Right lobe of liver (tissue), 6 donors: Measurements from ENCODE around the gene UNC93A. TPM values are rescaled to one million over a fixed set of nuclear protein-coding genes. Genes with fewer than 3 reads are reported as not detected.
A peak's percentile ranks its signal among the peaks of the same experiment; 100 is the strongest.
"Not testable (repeated sequence)": the region's sequence is repeated elsewhere in the genome, so short reads cannot be mapped to it uniquely, and the experiment has no call there.

Experiments used
- ATAC-seq, 4 donors: fragments of 200-7000 bp; cut with Tn5 transposase; one replicate each; pipeline ENCODE4 v1.9.1; 2020; ENCODE audit warnings: mild to moderate bottlenecking in 4 of 4, moderate library complexity in 4 of 4
- DNase-seq, 3 donors: peaks; one replicate each; pipeline ENCODE4 v3.0.0-alpha.2; 2020
- H3K27ac ChIP-seq, 3 donors: fragments of 200-600 bp; one replicate each; pipeline ENCODE4 v1.8.0; 2022
- H3K27me3 ChIP-seq, 2 donors: fragments of 200-600 bp; one replicate each; pipeline ENCODE4 v1.8.0; 2022
- H3K36me3 ChIP-seq, 4 donors: fragments of 200-600 bp; sonication (generic) in 1 of 4; one replicate each; pipeline versions ENCODE4 v1.5.1 to v1.8.0; 2017 to 2022; ENCODE audit warnings: control low read depth in 1 of 4
- H3K4me1 ChIP-seq, 4 donors: fragments of 200-600 bp; sonication (generic) in 1 of 4; one replicate each; pipeline versions ENCODE4 v1.5.1 to v1.8.0; 2017 to 2022; ENCODE audit warnings: control low read depth in 1 of 4
- H3K4me3 ChIP-seq, 3 donors: fragments of 200-600 bp; one replicate each; pipeline ENCODE4 v1.8.0; 2022
- H3K9me3 ChIP-seq, 4 donors: fragments of 200-600 bp; sonication (generic) in 1 of 4; one replicate each; pipeline versions ENCODE4 v1.5.1 to v1.8.0; 2017 to 2022; ENCODE audit warnings: control low read depth in 1 of 4
- POLR2A ChIP-seq: fragments of 450-650 bp; IDR thresholded peaks from one replicate; pipeline ENCODE4 v1.6.1; 2017; ENCODE audit warnings: antibody characterized with exemption, mild to moderate bottlenecking
- WGBS: methylation state at CpG from one replicate; pipeline ENCODE4 v1.1.6; 2018; ENCODE audit warnings: low coverage, low lambda C conversion rate; ENCODE audit not compliant: insufficient coverage; ENCODE audit errors: missing lambda C conversion rate; 5-methylcytosine and 5-hydroxymethylcytosine counted together
- intact Hi-C, 2 donors: fragments of 100-400 bp; cut with DNase I; formaldehyde crosslinking; loops; one replicate each; pipeline versions ENCODE4 v1.11.2 to v1.14.1; 2022
- total RNA-seq, 6 experiments: library from RNA; depleted of rRNA in 2 of 6; stranded (reverse); fragments of >200 nt in 2 of 6; fragmentation: NEBNext Ultra II Directional in 3 of 6; extraction: Animal tissue kit (Norgen Biotek cat#: 25700) in 3 of 6; gene quantifications; one replicate each; pipeline versions ENCODE4 v1.1.0 to v1.2.4, GENCODE V29; 2016 to 2023
- TF ChIP-seq, protein P1 (sequence below), 4 donors: fragments of 200-600 bp in 3 of 4; fragments of 450-650 bp in 1 of 4; IDR thresholded peaks; one replicate each; pipeline versions ENCODE4 v1.5.1 to v1.8.0; 2016 to 2022; ENCODE audit warnings: antibody characterized with exemption in 4 of 4, mild to moderate bottlenecking in 2 of 4
- donor health status: DM: no; HTN: yes; CAD: no.
- donor health status: DM: no; HTN: no; CAD: no.
- donor health status: DM: no; HTN: no; CAD: no.
- donor health status: DM: no; HTN: yes; CAD: no.
- donor health status: DM: no; HTN: yes; CAD: no.

Gene UNC93A
- total RNA-seq, 6 experiments from 2014 or later, result 1.4 to 15.8 (median 4.9) TPM

DNA sequence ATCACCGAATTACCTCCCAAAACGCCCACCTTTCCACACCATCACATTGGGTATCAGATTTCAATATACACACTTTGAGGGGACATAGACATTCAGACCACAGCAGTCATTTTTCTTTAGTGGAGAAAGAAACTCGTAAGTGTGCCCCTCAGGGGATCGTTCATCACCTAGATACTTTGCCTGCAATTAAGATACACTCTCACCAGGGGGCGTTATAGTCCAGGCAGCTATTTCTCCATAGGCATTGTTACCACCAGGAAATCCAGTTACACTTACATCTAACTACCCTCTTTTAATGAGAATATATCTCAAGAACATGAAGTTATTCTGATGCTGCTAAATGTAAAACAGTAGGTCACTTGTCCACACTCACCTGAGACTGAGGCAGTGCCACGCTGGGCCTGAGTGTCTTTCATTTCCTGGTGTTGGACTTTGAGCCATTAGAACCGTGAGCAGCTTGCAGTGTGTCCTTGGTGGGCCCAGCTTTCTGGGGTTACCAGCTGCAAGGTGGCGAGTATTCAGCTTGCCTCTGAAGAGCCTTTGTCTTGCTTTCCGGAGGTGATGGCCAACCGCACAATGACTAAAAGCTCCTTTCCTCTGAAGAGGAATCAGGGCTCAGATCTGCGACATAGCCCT is 35.1 kb upstream of the UNC93A start:
- no peak overlapping the region for H3K27ac ChIP-seq
- H3K36me3 ChIP-seq, result no peaks in the 10 kb centered on the region
- no peaks in the 10 kb centered on the region for H3K27me3 ChIP-seq
- TF ChIP-seq, protein P1, sequence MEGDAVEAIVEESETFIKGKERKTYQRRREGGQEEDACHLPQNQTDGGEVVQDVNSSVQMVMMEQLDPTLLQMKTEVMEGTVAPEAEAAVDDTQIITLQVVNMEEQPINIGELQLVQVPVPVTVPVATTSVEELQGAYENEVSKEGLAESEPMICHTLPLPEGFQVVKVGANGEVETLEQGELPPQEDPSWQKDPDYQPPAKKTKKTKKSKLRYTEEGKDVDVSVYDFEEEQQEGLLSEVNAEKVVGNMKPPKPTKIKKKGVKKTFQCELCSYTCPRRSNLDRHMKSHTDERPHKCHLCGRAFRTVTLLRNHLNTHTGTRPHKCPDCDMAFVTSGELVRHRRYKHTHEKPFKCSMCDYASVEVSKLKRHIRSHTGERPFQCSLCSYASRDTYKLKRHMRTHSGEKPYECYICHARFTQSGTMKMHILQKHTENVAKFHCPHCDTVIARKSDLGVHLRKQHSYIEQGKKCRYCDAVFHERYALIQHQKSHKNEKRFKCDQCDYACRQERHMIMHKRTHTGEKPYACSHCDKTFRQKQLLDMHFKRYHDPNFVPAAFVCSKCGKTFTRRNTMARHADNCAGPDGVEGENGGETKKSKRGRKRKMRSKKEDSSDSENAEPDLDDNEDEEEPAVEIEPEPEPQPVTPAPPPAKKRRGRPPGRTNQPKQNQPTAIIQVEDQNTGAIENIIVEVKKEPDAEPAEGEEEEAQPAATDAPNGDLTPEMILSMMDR (IDR thresholded peaks at IDR 0.05), result peak in 3 of 4 donors; percentile 11 to 25 (median 12)
- TF ChIP-seq POLR2A, result no peak
- intact Hi-C loops, result no loop called here
- ATAC-seq (no peak), DNase-seq (no peak)
- no peaks in the 10 kb centered on the region for H3K4me1 ChIP-seq
- 77% methylated on average over 7 of the region's 11 CpGs for WGBS
- H3K9me3 ChIP-seq, result no peaks in the 10 kb centered on the region
- no peak overlapping the region for H3K4me3 ChIP-seq

DNA sequence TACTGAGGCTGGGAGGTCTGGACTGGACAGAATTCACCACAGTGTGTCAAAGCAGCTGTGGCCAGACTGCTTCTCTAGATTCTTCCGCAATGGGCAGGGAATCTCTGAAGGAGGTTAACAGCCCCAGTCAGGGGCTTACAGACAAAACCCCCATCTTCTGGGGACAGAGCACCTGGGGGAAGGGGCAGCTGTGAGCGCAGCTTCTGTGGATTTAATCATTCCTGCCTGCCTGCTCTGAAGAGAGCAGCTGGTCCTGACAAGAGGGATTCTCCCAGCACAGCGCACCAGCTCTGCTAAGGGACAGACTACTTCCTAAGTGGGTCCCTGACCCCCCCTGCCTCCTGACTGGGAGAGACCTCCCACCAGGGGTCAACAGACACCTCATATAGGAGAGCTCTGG is 32.5 kb upstream of the UNC93A start:
- intact Hi-C loops, result no loop called here
- H3K9me3 ChIP-seq, result no peaks in the 10 kb centered on the region
- DNase-seq, result no peak
- H3K36me3 ChIP-seq, result no peaks in the 10 kb centered on the region
- no peaks in the 10 kb centered on the region for H3K4me1 ChIP-seq
- H3K27me3 ChIP-seq, result no peaks in the 10 kb centered on the region
- TF ChIP-seq POLR2A, result no peak
- TF ChIP-seq, protein P1 (IDR thresholded peaks at IDR 0.05), result no peak
- no peak overlapping the region for H3K27ac ChIP-seq
- no peak for ATAC-seq
- no CpG with 5 or more reads among the region's 3 CpGs for WGBS
- no peak overlapping the region for H3K4me3 ChIP-seq

DNA sequence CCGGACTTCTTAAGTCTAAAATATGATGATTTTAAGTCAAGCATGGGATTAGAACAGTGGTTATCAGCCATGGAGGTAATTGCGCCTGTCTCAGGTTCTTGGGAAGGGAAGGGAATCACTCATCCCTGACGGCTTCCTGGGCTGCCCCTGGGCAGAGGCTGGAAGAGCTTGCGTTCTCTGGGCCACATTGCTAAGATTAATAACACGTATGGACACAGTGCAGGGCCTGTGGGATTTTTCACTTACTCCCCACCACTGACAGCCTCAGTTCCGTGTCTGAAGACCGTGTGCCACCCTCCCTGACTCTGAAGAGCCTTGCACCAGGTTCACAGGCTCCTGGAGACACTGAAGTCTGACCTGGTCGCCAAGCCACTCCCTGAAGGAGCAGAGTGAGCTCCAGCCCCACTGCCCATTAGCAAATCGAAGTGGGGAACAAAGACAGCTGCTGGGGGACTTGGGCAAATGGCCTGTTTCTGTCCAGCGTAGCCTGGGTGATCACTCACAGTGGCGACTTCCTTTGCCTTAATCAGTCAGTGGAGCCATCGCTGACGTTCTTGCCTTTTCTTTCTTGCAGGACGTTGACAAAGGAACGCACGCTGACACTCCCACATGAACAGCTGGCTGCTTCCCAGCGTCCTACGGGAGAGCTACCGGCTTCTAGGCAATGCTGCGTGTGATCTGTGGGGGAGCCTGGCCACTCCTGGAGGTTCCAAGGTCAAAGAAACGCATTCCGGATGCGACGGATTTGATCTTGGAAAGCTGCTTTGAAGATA is 24.9 kb upstream of the UNC93A start:
- H3K9me3 ChIP-seq, H3K4me3 ChIP-seq, H3K36me3 ChIP-seq, DNase-seq, H3K4me1 ChIP-seq, H3K27me3 ChIP-seq, intact Hi-C loops, H3K27ac ChIP-seq: not testable (repeated sequence)
- 66% methylated on average over 4 of the region's 24 CpGs for WGBS
- peak in 1 of 4 donors; percentile 9 for ATAC-seq

DNA sequence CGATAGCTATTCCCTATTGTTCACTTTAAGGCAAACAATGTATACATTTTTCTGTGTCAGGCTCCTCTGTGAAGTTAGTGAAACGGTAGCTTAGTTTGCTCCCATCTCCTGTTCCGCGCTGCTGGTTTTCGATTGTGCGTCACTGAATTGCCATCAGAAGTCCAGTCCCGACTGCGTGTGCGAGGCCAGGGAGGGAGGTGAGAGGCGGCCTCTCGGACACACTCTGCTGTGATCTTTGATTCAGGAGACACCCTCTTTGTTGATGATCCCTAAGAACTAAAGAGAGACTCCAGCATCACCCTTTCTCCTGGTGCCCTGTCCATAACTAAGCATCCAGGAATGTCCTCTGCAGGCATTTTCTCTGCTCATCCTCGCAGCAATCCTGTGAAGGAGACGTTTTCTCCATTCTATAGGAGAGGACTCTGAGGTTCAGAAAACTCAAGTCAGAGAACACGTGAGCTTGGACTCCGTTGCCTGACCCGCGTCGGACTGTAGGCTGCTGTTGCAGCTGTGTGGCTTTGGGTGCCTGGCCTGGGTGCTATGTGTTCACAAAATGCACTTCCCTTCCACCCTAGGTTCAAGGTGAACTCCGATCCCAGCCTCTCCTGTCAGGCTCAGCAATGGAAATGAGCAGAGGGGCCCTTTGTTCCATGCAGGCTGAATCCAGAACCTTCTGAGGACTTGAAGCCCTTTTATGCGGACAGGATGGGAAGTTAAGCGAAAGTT is 24.1 kb upstream of the UNC93A start:
- DNase-seq, result no peak
- TF ChIP-seq POLR2A, result no peak
- TF ChIP-seq, protein P1 (IDR thresholded peaks at IDR 0.05), result no peak
- 90% methylated on average over 14 of the region's 21 CpGs for WGBS
- H3K27ac ChIP-seq, result no peak overlapping the region
- no peaks in the 10 kb centered on the region for H3K27me3 ChIP-seq
- peaks cover 0 to 7% (median 2%) of the 10 kb centered on the region in 4 donors for H3K4me1 ChIP-seq
- intact Hi-C loops, result no loop called here
- H3K4me3 ChIP-seq, result no peak overlapping the region
- ATAC-seq, result no peak
- no peaks in the 10 kb centered on the region for H3K36me3 ChIP-seq
- no peaks in the 10 kb centered on the region for H3K9me3 ChIP-seq

DNA sequence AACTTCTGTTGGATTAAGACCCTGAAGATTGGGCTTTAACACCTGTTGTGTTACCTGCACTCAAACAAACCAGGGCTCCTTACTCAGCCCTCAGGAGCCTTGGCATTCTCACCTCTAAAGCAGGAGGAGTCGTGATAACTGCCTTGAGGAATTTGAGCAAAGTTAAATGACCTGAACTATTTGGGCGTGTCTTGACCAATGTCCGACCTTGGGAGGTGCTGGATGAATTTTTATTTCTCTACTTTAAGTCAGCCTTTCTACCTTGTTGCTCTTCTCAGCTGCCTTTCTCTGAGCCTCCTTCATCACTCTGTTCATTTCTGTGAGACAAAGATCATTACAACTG is 23.6 kb upstream of the UNC93A start:
- H3K4me1 ChIP-seq, H3K4me3 ChIP-seq, intact Hi-C loops, DNase-seq, ATAC-seq, H3K27ac ChIP-seq, H3K36me3 ChIP-seq, H3K27me3 ChIP-seq, H3K9me3 ChIP-seq: not testable (repeated sequence)
- 80% methylated on average over 1 of the region's 3 CpGs for WGBS
